GM18870 (cell line): ENCODE data around the gene RWDD1.
A peak's percentile ranks its signal among the peaks of the same experiment; 100 is the strongest.

Experiments used
- ATAC-seq: cut with Tn5 transposase; IDR thresholded peaks from one replicate; pipeline ENCODE4 v1.9.1; 2021; ENCODE audit warnings: moderate library complexity; ENCODE audit not compliant: unreplicated experiment

RWDD1 gene

GRCh38 chr6:116570856-116571682, at the start of gene RWDD1:
Gene RWDD1, plus strand, starts transcription at chr6:116571504. Its CDS starts 79 bp downstream, at chr6:116571583.
- ATAC-seq = peak; percentile 87

- ATAC-seq = no peak
These were observed 48.4 kb upstream of the RWDD1 start for GRCh38 chr6:116522896-116523295.

- no peak for ATAC-seq
These were observed 47.1 kb upstream of the RWDD1 start for GRCh38 chr6:116524236-116524635.

- ATAC-seq = no peak
These were observed 43.2 kb upstream of the RWDD1 start for GRCh38 chr6:116528133-116528532.

- ATAC-seq = no peak
These were observed 42.5 kb upstream of the RWDD1 start for GRCh38 chr6:116528780-116529179.

- no peak for ATAC-seq
These were observed 41.6 kb upstream of the RWDD1 start for GRCh38 chr6:116529466-116530290.

- ATAC-seq = no peak
These were observed 40.9 kb upstream of the RWDD1 start for GRCh38 chr6:116530436-116530835.

GRCh38 chr6:116531675-116532570, 39.4 kb upstream of the RWDD1 start:
- ATAC-seq = no peak

- ATAC-seq = no peak
These were observed 37.9 kb upstream of the RWDD1 start for GRCh38 chr6:116533233-116533957.

GRCh38 chr6:116535109-116535508, 36.2 kb upstream of the RWDD1 start:
- ATAC-seq = no peak

- ATAC-seq = no peak
These were observed 35.1 kb upstream of the RWDD1 start for GRCh38 chr6:116536216-116536621.

- ATAC-seq = no peak
These were observed 28.9 kb upstream of the RWDD1 start for GRCh38 chr6:116542426-116542825.

- ATAC-seq = no peak
These were observed 28.2 kb upstream of the RWDD1 start for GRCh38 chr6:116543149-116543548.

GRCh38 chr6:116545651-116546050, 25.7 kb upstream of the RWDD1 start, which contains the start of gene TRAPPC3L:
Gene TRAPPC3L, minus strand, starts transcription at chr6:116545684. Its CDS starts 170 bp downstream, at chr6:116545514.
- no peak for ATAC-seq

GRCh38 chr6:116547358-116547757, 23.9 kb upstream of the RWDD1 start:
- no peak for ATAC-seq

GRCh38 chr6:116550796-116551195, 20.5 kb upstream of the RWDD1 start:
- no peak for ATAC-seq

GRCh38 chr6:116553451-116553850, 17.9 kb upstream of the RWDD1 start, which contains the start of gene CALHM4:
Gene CALHM4, plus strand, starts transcription at chr6:116553751. Its CDS starts 43 bp downstream, at chr6:116553794.
- ATAC-seq = no peak

GRCh38 chr6:116556065-116556464, 15.2 kb upstream of the RWDD1 start:
- ATAC-seq = no peak

GRCh38 chr6:116556814-116557415, 14.4 kb upstream of the RWDD1 start:
- ATAC-seq = no peak

GRCh38 chr6:116557893-116558292, 13.4 kb upstream of the RWDD1 start:
- no peak for ATAC-seq
